H9 (cell line): ENCODE data around the gene POLK. TPM values are rescaled to one million over a fixed set of nuclear protein-coding genes. Genes with fewer than 3 reads are reported as not detected.

Experiments used
- DNase-seq: peaks from one replicate; pipeline ENCODE4 v3.0.0-alpha.2; 2017
- H2AFZ ChIP-seq: one replicate; pipeline ENCODE4 v1.6.1; 2013; ENCODE audit warnings: mild to moderate bottlenecking, low read length, control low read depth, moderate library complexity
- H2AK5ac ChIP-seq: 2 replicates; pipeline ENCODE4 v1.6.1; 2013; ENCODE audit warnings: low read length, control low read depth, mixed read lengths; ENCODE audit not compliant: insufficient read length
- H2BK120ac ChIP-seq: one replicate; pipeline ENCODE4 v1.6.1; 2013; ENCODE audit warnings: low read depth, mild to moderate bottlenecking, low read length, control low read depth, inconsistent platforms; ENCODE audit not compliant: poor library complexity, severe bottlenecking
- H2BK12ac ChIP-seq: 2 replicates; pipeline ENCODE4 v1.6.1; 2013; ENCODE audit warnings: low read length, control low read depth, mixed read lengths, low read depth; ENCODE audit not compliant: insufficient read length
- H2BK15ac ChIP-seq: 2 replicates; pipeline ENCODE4 v1.6.1; 2013; ENCODE audit warnings: low read depth, low read length, control low read depth
- H2BK20ac ChIP-seq: one replicate; pipeline ENCODE4 v1.6.1; 2013; ENCODE audit warnings: low read depth, mild to moderate bottlenecking, low read length, control low read depth, inconsistent platforms; ENCODE audit not compliant: poor library complexity, severe bottlenecking
- H2BK5ac ChIP-seq: 2 replicates; pipeline ENCODE4 v1.6.1; 2013; ENCODE audit warnings: low read length, control low read depth, mixed read lengths; ENCODE audit not compliant: insufficient read length
- H3K14ac ChIP-seq: 2 replicates; pipeline ENCODE4 v1.6.1; 2013; ENCODE audit warnings: low read length, control low read depth; ENCODE audit not compliant: insufficient read depth
- H3K18ac ChIP-seq: 2 replicates; pipeline ENCODE4 v1.6.1; 2013; ENCODE audit warnings: low read depth, mild to moderate bottlenecking, mixed read lengths, low read length, control low read depth; ENCODE audit not compliant: insufficient read length
- H3K23ac ChIP-seq: 2 replicates; pipeline ENCODE4 v1.6.1; 2013; ENCODE audit warnings: low read length, control low read depth, mixed read lengths, low read depth; ENCODE audit not compliant: insufficient read length
- H3K23me2 ChIP-seq: 2 replicates; pipeline ENCODE4 v1.6.1; 2013; ENCODE audit warnings: low read depth, mild to moderate bottlenecking, mixed read lengths, low read length, control low read depth; ENCODE audit not compliant: insufficient read length, poor library complexity, severe bottlenecking
- H3K27ac ChIP-seq: 2 replicates; pipeline ENCODE4 v1.5.1; 2013; ENCODE audit warnings: low read length, control low read depth, mixed read lengths, low read depth; ENCODE audit not compliant: insufficient read length
- H3K27me3 ChIP-seq: 2 replicates; pipeline ENCODE4 v1.6.1; 2013; ENCODE audit warnings: low read length, control low read depth, inconsistent platforms; ENCODE audit not compliant: insufficient read depth
- H3K4ac ChIP-seq: 2 replicates; pipeline ENCODE4 v1.6.1; 2013; ENCODE audit warnings: low read depth, mild to moderate bottlenecking, control low read depth, inconsistent platforms, low read length, moderate library complexity
- H3K4me1 ChIP-seq: 2 replicates; pipeline ENCODE4 v1.6.1; 2013; ENCODE audit warnings: low read length, control low read depth, inconsistent platforms; ENCODE audit not compliant: insufficient read depth
- H3K4me2 ChIP-seq: 2 replicates; pipeline ENCODE4 v1.6.1; 2013; ENCODE audit warnings: low read length, control low read depth, mixed read lengths; ENCODE audit not compliant: insufficient read length, insufficient read depth
- H3K56ac ChIP-seq: 2 replicates; pipeline ENCODE4 v1.6.1; 2013; ENCODE audit warnings: low read depth, mild to moderate bottlenecking, mixed read lengths, low read length, control low read depth; ENCODE audit not compliant: insufficient read length
- H3K79me1 ChIP-seq: 2 replicates; pipeline ENCODE4 v1.6.1; 2013; ENCODE audit warnings: low read depth, mild to moderate bottlenecking, moderate library complexity, low read length, control low read depth, inconsistent platforms; ENCODE audit not compliant: insufficient read depth, poor library complexity, severe bottlenecking
- H3K79me2 ChIP-seq: 2 replicates; pipeline ENCODE4 v1.6.1; 2013; ENCODE audit warnings: low read length, control low read depth, inconsistent platforms; ENCODE audit not compliant: insufficient read depth
- H3K9ac ChIP-seq: 2 replicates; pipeline ENCODE4 v1.6.1; 2013; ENCODE audit warnings: low read length, control low read depth, mixed read lengths; ENCODE audit not compliant: insufficient read length; ENCODE audit errors: extremely low read depth
- H3K9me3 ChIP-seq: one replicate; pipeline ENCODE4 v1.6.1; 2013; ENCODE audit warnings: low read depth, low read length, inconsistent platforms; ENCODE audit not compliant: control insufficient read depth
- H3T11ph ChIP-seq: one replicate; pipeline ENCODE4 v1.6.1; 2013; ENCODE audit warnings: mild to moderate bottlenecking, low read length, control low read depth, inconsistent platforms
- H4K20me1 ChIP-seq: one replicate; pipeline ENCODE4 v1.6.1; 2013; ENCODE audit not compliant: control insufficient read depth, insufficient read length, insufficient read depth
- H4K5ac ChIP-seq: 2 replicates; pipeline ENCODE4 v1.6.1; 2013; ENCODE audit warnings: low read depth, mild to moderate bottlenecking, mixed read lengths, low read length, control low read depth; ENCODE audit not compliant: insufficient read length
- H4K8ac ChIP-seq: replicated peaks from 2 replicates; pipeline ENCODE4 v1.6.1; 2013; ENCODE audit warnings: low read length, control low read depth, mixed read lengths, low read depth; ENCODE audit not compliant: insufficient read length
- H4K91ac ChIP-seq: 2 replicates; pipeline ENCODE4 v1.6.1; 2013; ENCODE audit warnings: low read depth, mild to moderate bottlenecking, moderate library complexity, mixed read lengths, low read length, control low read depth; ENCODE audit not compliant: insufficient read length
- H3K27ac Mint-ChIP-seq, 3 experiments: 2 replicates in 2 of 3; 3 replicates in 1 of 3; pipeline ENCODE4 v1.8.0; 2020 to 2021; ENCODE audit warnings: mixed read lengths in 3 of 3, mild to moderate bottlenecking in 1 of 3, moderate library complexity in 1 of 3
- H3K27me3 Mint-ChIP-seq: 2 replicates; pipeline ENCODE4 v1.8.0; 2021; ENCODE audit warnings: low read depth, mild to moderate bottlenecking, moderate library complexity, mixed read lengths
- H3K36me3 Mint-ChIP-seq, 3 experiments: 2 replicates in 2 of 3; 3 replicates in 1 of 3; pipeline ENCODE4 v1.8.0; 2020 to 2021; ENCODE audit warnings: low read depth in 3 of 3, mixed read lengths in 3 of 3; ENCODE audit not compliant: insufficient read depth in 1 of 3
- H3K4me1 Mint-ChIP-seq, 2 experiments: 2 replicates each; pipeline ENCODE4 v1.8.0; 2020; ENCODE audit warnings: mixed read lengths in 2 of 2
- H3K4me3 Mint-ChIP-seq, 2 experiments: 2 replicates in 1 of 2; 3 replicates in 1 of 2; pipeline ENCODE4 v1.8.0; 2020 to 2021; ENCODE audit warnings: mild to moderate bottlenecking in 2 of 2, mixed read lengths in 2 of 2, moderate library complexity in 1 of 2
- H3K9me3 Mint-ChIP-seq, 2 experiments: 2 replicates in 1 of 2; 3 replicates in 1 of 2; pipeline ENCODE4 v1.8.0; 2020; ENCODE audit warnings: mild to moderate bottlenecking in 2 of 2, mixed read lengths in 2 of 2, moderate library complexity in 1 of 2
- CTCF ChIP-seq: fragments of 200-600 bp; sonication (generic); conservative IDR thresholded peaks from 3 replicates; pipeline ENCODE4 v1.8.0; 2021; ENCODE audit warnings: antibody characterized with exemption, mild to moderate bottlenecking
- WGBS: extraction: QIAGEN DNeasy Blood & Tissue Kit; methylation state at CpG from one replicate; pipeline ENCODE4 v1.1.7; 2013; ENCODE audit warnings: missing lambda C conversion rate, low lambda C conversion rate, mixed read lengths; ENCODE audit not compliant: insufficient read length; ENCODE audit errors: extremely low coverage; 5-methylcytosine and 5-hydroxymethylcytosine counted together
- total RNA-seq: library from RNA; stranded (reverse); gene quantifications from 2 replicates; pipeline ENCODE4 v1.2.1, GENCODE V29; 2021

Gene POLK
- total RNA-seq, 1 experiment from 2014 or later = 7.6 TPM

GRCh38 chr5:75536694-75537360, 25.1 kb downstream of the POLK start:
- no peak overlapping the region for H2BK5ac ChIP-seq
- no peak overlapping the region for H3K9ac ChIP-seq
- Mint-ChIP-seq H3K36me3 (peaks cover 13 to 24% (median 19%) of the 10 kb centered on the region in 3 experiments), H3K4me3 (no peak overlapping the region), H3K9me3 (peaks cover 4 to 14% of the 10 kb centered on the region in 2 experiments; a peak in 4 of 5 replicates), H3K27me3 (no peaks in the 10 kb centered on the region), H3K4me1 (peaks cover 14 to 25% of the 10 kb centered on the region in 2 experiments), H3K27ac (peak overlapping the region in 2 of 3 experiments; percentile 22 to 62; a peak in 3 of 7 replicates)
- no peaks in the 10 kb centered on the region for H3K9me3 ChIP-seq
- H4K20me1 ChIP-seq = no peaks in the 10 kb centered on the region
- H2BK12ac ChIP-seq = no peak overlapping the region
- no peaks in the 10 kb centered on the region for H3K79me2 ChIP-seq
- no peak for TF ChIP-seq CTCF
- H3K27me3 ChIP-seq = no peaks in the 10 kb centered on the region
- no peak overlapping the region for H2BK20ac ChIP-seq
- H3K4me2 ChIP-seq = no peak overlapping the region
- no peak overlapping the region for H2BK15ac ChIP-seq
- no peak overlapping the region for H2BK120ac ChIP-seq
- WGBS = no CpG with 5 or more reads among the region's 6 CpGs
- H4K5ac ChIP-seq = no peak overlapping the region
- no peaks in the 10 kb centered on the region for H3K79me1 ChIP-seq
- no peak overlapping the region for H4K8ac ChIP-seq
- no peak overlapping the region; the same call in 1 of the 2 replicates for H3K14ac ChIP-seq
- no peak overlapping the region for H3T11ph ChIP-seq
- H3K4ac ChIP-seq = no peak overlapping the region
- H3K27ac ChIP-seq = no peak overlapping the region
- no peak overlapping the region for H3K18ac ChIP-seq
- H3K23me2 ChIP-seq = no peaks in the 10 kb centered on the region
- no peak overlapping the region for H3K23ac ChIP-seq
- H3K56ac ChIP-seq = no peak overlapping the region
- peak; percentile 47 for DNase-seq
- no peak overlapping the region for H2AFZ ChIP-seq
- no peaks in the 10 kb centered on the region for H3K4me1 ChIP-seq
- H2AK5ac ChIP-seq = no peak overlapping the region
- H4K91ac ChIP-seq = no peak overlapping the region
